Measurements from ENCODE around the gene ATP8B2.

- no peak for TF ChIP-seq CTCF (IDR thresholded peaks at IDR 0.05)
- no peak for TF ChIP-seq E2F4 (CRISPR knock-in tag; IDR thresholded peaks at IDR 0.05; ENCODE audit: borderline replicate concordance, low read depth)
- TF ChIP-seq USF1 (CRISPR knock-in tag; IDR thresholded peaks at IDR 0.05) = no peak
- TF ChIP-seq ZNF317 (CRISPR knock-in tag; IDR thresholded peaks at IDR 0.05; ENCODE audit: borderline replicate concordance, low read depth) = no peak
- TF ChIP-seq MAX (CRISPR knock-in tag; IDR thresholded peaks at IDR 0.05) = no peak
Measured at GRCh38 chr1:154361357-154361756, 36.0 kb downstream of the ATP8B2 start.

Data from WTC11 (cell line).